GM21526 (cell line): ENCODE data around the gene VMP1.

ENCODE experiments used
- ATAC-seq: cut with Tn5 transposase; IDR thresholded peaks from one replicate; pipeline ENCODE4 v1.9.1; 2021; ENCODE audit warnings: moderate library complexity; ENCODE audit not compliant: unreplicated experiment, low FRiP score

Gene VMP1

GRCh38 chr17:59707149-59707970, at the start of gene VMP1, which contains the start of gene PTRH2:
VMP1 (plus strand) TSS chr17:59707654; CDS start chr17:59731447, 23,793 bp downstream.
PTRH2 (minus strand) TSS chr17:59707430; CDS start chr17:59697978, 9,452 bp downstream.
- peak; percentile 84 for ATAC-seq

- ATAC-seq: no peak
Observed at GRCh38 chr17:59666235-59666634, 41.2 kb upstream of the VMP1 start.

DNA sequence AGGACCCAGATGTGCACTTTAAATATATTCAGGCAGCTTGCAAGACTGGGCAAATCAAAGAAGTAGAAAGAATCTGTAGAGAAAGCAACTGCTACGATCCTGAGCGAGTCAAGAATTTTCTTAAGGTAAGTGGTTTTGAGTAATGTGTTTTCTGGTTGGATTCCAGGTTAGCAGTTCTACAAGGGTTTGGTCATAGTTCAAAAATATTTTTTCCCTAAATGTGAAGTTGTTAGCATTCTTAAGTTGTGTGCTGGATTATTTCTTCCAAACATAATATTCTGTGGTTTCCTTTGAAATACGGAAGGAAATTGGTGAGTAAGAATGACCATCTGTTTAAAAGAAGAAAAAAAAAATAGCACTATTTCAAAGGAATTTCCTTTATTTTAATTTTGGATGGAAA, 38.6 kb upstream of the VMP1 start:
- no peak for ATAC-seq

DNA sequence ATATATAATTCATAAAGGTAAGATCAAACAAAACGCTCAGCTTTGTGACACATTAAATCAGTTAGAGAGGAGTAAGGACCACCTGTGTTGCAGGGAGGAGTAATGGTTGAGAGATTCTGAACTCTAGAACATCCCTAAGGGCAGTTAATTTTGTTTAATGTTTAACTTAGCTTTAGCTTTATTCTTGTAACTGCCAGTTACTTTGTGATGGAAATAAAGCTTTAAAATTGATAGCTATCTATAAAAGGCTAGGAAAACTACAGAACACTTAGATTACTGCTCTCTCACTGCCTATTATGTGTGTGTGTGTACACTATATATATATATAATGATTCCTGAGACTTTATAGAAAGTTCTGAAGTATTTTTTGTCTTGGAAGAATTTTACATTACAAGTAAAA, 38.0 kb upstream of the VMP1 start:
- no peak for ATAC-seq

DNA sequence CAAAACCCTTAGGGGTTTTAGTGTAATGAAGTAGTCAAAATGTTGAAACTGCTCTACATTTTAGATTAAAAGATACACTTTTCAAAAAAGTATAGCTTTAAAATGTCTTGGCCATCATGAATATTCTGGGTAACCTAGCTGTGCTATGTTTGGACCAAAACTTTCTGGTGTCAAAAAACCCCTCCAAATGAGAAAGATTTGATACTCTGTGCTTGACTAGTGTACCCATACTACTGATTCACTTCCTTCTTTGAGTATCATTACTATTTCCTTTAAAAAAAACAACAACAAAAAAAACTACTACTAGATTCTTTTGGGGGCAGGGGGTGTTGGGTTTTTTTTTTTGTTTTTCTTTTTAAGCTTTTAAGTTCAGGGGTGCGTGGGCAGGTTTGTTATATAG, 37.5 kb upstream of the VMP1 start:
- no peak for ATAC-seq

DNA sequence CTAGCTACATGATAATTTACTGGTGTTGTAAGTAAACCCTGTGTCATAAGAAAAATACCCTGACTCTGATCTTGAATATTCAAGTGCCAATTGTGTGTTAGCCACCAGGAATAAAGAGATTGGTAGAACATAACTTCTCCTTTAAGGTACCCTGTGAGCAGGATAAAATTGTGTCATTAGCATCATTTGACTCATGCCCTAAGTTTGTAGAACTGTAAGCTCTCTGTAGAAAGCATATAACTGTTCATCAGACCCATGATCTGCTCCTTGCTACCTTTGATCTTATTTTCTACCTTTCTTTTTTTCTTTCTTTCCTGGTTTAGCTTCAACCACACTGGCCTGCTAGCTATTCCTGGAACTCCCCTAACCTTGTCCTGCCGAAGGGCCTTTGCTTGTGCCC, 36.1 kb upstream of the VMP1 start:
- no peak for ATAC-seq

- ATAC-seq: no peak
Observed at GRCh38 chr17:59675231-59675630, 32.2 kb upstream of the VMP1 start.

GRCh38 chr17:59676716-59677115, 30.7 kb upstream of the VMP1 start:
- no peak for ATAC-seq

GRCh38 chr17:59678918-59679317, 28.5 kb upstream of the VMP1 start:
- ATAC-seq: no peak

GRCh38 chr17:59680314-59680713, 27.1 kb upstream of the VMP1 start:
- no peak for ATAC-seq

GRCh38 chr17:59683283-59683682, 24.2 kb upstream of the VMP1 start:
- ATAC-seq: no peak

DNA sequence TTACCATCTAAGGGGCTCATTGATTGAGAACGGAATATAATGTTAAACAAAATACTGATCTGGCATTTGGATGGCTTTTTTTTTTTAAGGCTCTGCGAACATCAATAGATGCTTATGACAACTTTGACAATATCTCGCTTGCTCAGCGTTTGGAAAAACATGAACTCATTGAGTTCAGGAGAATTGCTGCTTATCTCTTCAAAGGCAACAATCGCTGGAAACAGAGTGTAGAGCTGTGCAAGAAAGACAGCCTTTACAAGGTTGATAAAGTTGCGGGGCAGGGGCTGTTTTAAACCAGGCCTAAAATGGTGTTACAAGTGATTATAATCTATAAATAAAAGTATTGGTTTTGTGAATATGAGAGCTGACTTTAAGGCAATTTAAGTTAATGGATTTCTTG, 22.5 kb upstream of the VMP1 start:
- no peak for ATAC-seq

GRCh38 chr17:59688008-59688407, 19.4 kb upstream of the VMP1 start:
- no peak for ATAC-seq

DNA sequence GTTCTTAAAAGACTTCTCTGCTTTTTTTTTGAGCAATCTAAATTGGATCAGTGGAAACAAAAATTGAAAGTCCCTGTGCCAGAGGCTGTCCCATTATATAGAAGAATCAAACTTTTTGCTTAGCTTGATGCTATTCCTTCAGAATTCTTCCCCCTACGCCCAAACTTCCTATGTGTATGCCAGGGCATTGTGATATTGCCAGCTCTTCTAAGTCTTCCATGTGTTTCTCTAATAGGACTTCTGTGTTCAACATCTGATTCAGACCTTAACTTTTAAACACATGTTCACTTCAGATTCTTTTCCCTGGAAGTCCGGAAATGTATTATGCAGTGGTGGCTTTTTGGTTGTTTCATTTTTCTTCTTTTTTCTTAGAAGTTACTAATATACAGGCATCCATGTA, 19.0 kb upstream of the VMP1 start:
- no peak for ATAC-seq

GRCh38 chr17:59693582-59693981, 13.9 kb upstream of the VMP1 start:
- no peak for ATAC-seq

DNA sequence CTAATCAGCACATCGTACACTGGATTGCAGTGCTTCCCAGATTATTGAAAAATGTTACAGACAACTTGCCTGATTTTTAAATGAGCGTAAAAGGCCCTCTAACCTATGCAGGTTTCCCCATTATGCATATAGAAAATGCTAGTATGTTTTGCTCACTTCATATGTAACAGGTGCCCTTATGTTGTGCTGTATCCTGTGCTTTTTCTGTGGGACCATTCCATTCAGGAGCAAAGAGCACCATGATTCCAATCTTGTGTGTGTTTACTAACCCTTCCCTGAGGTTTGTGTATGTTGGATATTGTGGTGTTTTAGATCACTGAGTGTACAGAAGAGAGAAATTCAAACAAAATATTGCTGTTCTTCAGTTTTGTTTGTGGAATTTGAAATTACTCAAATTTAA, 13.1 kb upstream of the VMP1 start:
- ATAC-seq: no peak

GRCh38 chr17:59695945-59696681, 11.3 kb upstream of the VMP1 start:
- no peak for ATAC-seq

- no peak for ATAC-seq
Observed at GRCh38 chr17:59696682-59697277, 10.7 kb upstream of the VMP1 start.

DNA sequence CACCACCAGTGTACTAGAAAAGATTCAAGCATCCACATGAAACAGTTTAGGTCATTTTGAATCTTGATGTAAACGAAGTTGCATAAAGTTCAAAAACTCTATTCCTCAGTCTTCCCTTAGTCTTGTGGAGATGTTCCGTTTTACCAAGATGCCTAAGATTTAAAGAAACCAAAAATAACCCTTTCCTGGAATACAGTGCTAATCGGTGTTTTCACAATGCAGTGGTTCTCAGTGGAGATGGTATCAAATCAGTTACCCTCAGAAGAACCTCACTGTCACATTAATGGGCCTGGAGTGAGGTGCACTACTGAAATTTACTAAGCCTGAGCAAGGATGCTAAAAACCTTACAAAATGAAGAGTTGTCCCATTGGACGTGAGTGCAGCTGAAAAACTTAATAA, 9.3 kb upstream of the VMP1 start:
- no peak for ATAC-seq

GRCh38 chr17:59699218-59699617, 8.2 kb upstream of the VMP1 start:
- ATAC-seq: no peak

GRCh38 chr17:59699786-59700185, 7.7 kb upstream of the VMP1 start:
- ATAC-seq: no peak
